ENCODE results near the gene HDAC4. TPM values are rescaled to one million over a fixed set of nuclear protein-coding genes. Genes with fewer than 3 reads are reported as not detected.

HDAC4 gene
- total and polyA plus RNA-seq, 9 of the 15 experiments (the other 6 are each of a cell fraction or from before 2014, with no cell fraction given), result 0.11 to 20.2 (median 4.0) TPM

DNA sequence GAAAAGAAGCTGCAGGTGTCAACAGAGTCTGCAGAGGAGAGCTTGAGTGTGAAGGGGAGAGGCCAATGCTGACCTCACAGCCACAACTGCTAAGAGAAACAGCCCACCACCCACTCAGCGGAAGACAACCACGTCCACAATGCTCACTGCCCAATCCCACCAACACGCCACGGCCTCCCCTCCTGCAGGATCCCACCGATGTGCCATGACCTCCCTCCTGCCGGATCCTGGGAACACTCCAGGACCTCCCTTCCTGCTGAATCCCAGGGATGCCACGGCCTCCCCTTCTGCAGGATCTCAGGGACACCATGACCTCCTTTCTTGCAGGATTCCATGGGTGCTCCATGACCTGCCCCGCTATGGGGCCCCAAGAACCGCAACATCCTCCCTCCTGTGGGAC, 285.2 kb downstream of the HDAC4 start (continued):
- TF ChIP-seq ZKSCAN3 (CRISPR knock-in tag; IDR thresholded peaks at IDR 0.05) (no peak), CREB3L1 (IDR thresholded peaks at IDR 0.05; ENCODE audit: borderline replicate concordance, low read depth) (no peak), ZBTB9 (CRISPR knock-in tag; IDR thresholded peaks at IDR 0.05) (no peak), NCOA6 (IDR thresholded peaks at IDR 0.05) (no peak), ZZZ3 (IDR thresholded peaks at IDR 0.05) (no peak), ZNF717 (CRISPR knock-in tag; IDR thresholded peaks at IDR 0.05) (no peak), FIP1L1 (IDR thresholded peaks at IDR 0.05; ENCODE audit: low read depth, low read length, poor library complexity, severe bottlenecking) (no peak), CREB3 (tag; conservative IDR thresholded peaks at IDR 0.05; ENCODE audit: low read depth) (no peak), RAD51 (IDR thresholded peaks at IDR 0.05; ENCODE audit: borderline replicate concordance, low read depth) (no peak), YY1 (IDR thresholded peaks at IDR 0.05; ENCODE audit: borderline replicate concordance in 1 of 3, control insufficient read depth in 1 of 3, extremely low read depth in 1 of 3, insufficient read depth in 3 of 3, insufficient read length in 1 of 3, insufficient replicate concordance in 2 of 3, low read depth in 1 of 3, low read length in 2 of 3) (no peak), NFYB (IDR thresholded peaks at IDR 0.05; ENCODE audit: extremely low read depth, insufficient read length) (no peak)
- TF ChIP-seq, protein P1, sequence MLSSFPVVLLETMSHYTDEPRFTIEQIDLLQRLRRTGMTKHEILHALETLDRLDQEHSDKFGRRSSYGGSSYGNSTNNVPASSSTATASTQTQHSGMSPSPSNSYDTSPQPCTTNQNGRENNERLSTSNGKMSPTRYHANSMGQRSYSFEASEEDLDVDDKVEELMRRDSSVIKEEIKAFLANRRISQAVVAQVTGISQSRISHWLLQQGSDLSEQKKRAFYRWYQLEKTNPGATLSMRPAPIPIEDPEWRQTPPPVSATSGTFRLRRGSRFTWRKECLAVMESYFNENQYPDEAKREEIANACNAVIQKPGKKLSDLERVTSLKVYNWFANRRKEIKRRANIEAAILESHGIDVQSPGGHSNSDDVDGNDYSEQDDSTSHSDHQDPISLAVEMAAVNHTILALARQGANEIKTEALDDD (IDR thresholded peaks at IDR 0.05), result no peak
